ENCODE measurements around the gene CCDC14. TPM values are rescaled to one million over a fixed set of nuclear protein-coding genes. Genes with fewer than 3 reads are reported as not detected.

CCDC14 gene
- total and polyA plus RNA-seq, 2 experiments from 2014 or later, result 23.2 to 39.0 TPM

DNA sequence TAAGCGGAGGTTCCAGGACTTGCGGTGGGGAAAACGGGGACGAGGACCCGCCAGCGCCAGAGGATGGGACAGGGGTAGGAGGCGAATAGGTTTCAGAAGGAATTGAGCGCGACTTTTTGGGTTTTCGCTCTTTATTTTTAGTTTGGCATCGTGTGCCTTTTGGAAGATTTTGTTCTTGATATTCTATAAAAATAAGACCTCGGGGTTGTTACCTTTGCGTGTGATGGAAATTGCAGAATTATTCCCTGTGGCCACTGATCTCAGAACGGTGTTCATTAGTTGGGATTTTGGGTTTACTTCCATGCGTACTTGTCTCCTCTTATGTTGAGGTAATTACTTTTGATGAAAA lies 453 bp upstream of the CCDC14 start:
- 5 to 6% methylated on average over 14 to 15 of the region's 15 CpGs for WGBS, 2 experiments (ENCODE audit: low coverage in 1 of 2, low lambda C conversion rate in 2 of 2, missing lambda C conversion rate in 2 of 2)
- H3K36me3 ChIP-seq (ENCODE audit: low read depth), result peaks cover under 1% of the 10 kb centered on the region; the same call in 1 of the 2 replicates
- H3K4me3 ChIP-seq, result peak overlapping the region; percentile 80
- peak overlapping the region; percentile 88 for H2AFZ ChIP-seq
- in situ Hi-C loops (cut with MboI), result no loop called here
- DNase-seq, result no peak
- H4K20me1 ChIP-seq (ENCODE audit: insufficient read depth), result no peaks in the 10 kb centered on the region
- peaks cover 38% of the 10 kb centered on the region for H3K79me2 ChIP-seq (ENCODE audit: insufficient read depth)
- H3F3A ChIP-seq (ENCODE audit: insufficient read depth), result no peaks in the 10 kb centered on the region
- TF ChIP-seq EZH2phosphoT487 (IDR thresholded peaks at IDR 0.05; ENCODE audit: insufficient read depth, low read depth) (no peak), EZH2 (IDR thresholded peaks at IDR 0.05; ENCODE audit: insufficient read depth, poor library complexity, severe bottlenecking) (no peak)
- H3K9me2 ChIP-seq (ENCODE audit: insufficient read depth), result no peaks in the 10 kb centered on the region
- no peaks in the 10 kb centered on the region for H3K27me3 ChIP-seq (replicated peaks; ENCODE audit: insufficient read depth)
- H3K4me1 ChIP-seq (ENCODE audit: insufficient read depth), result peaks cover 24% of the 10 kb centered on the region
- H3K4me2 ChIP-seq (ENCODE audit: unreplicated experiment), result peak overlapping the region; percentile 79
- peak overlapping the region; percentile 83 for H3K9ac ChIP-seq
- H3K27ac ChIP-seq, result peak overlapping the region; percentile 51
- no peaks in the 10 kb centered on the region for H3K9me3 ChIP-seq (ENCODE audit: low read depth)

DNA sequence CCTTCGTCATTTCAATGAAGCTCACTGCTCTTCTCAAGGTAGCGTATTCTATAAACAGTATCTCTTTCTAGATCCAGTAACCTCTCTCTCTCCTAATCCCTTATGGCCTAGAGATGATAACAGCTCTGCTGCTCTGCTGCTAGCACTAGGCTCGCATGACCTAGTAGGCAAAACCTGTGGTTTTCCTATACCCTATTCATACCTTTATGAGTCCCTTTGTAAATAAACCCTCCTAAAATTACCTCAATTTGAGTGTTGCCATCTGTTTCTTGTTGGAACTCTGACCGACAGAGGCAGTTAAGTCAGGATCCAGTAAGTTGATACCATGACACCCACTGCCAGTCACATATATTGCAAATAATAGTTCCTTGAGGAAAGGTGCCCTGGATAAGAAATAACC lies 7.3 kb downstream of the CCDC14 start:
- Histone ChIP-seq H3K79me2 (ENCODE audit: insufficient read depth) (peaks cover 18% of the 10 kb centered on the region), H3K9me2 (ENCODE audit: insufficient read depth) (no peaks in the 10 kb centered on the region), H3F3A (ENCODE audit: insufficient read depth) (peaks cover 41% of the 10 kb centered on the region), H2AFZ (no peak overlapping the region), H4K20me1 (ENCODE audit: insufficient read depth) (no peaks in the 10 kb centered on the region), H3K9me3 (ENCODE audit: low read depth) (no peaks in the 10 kb centered on the region), H3K4me1 (ENCODE audit: insufficient read depth) (peaks cover 45% of the 10 kb centered on the region), H3K4me2 (ENCODE audit: unreplicated experiment) (no peak overlapping the region), H3K36me3 (ENCODE audit: low read depth) (peaks cover 26% of the 10 kb centered on the region), H3K4me3 (no peak overlapping the region), H3K9ac (no peak overlapping the region), H3K27me3 (replicated peaks; ENCODE audit: insufficient read depth) (no peaks in the 10 kb centered on the region), H3K27ac (no peak overlapping the region)
- in situ Hi-C loops (cut with MboI), result no loop called here
- TF ChIP-seq EZH2 (IDR thresholded peaks at IDR 0.05; ENCODE audit: insufficient read depth, poor library complexity, severe bottlenecking), result no peak
- 98 to 99% methylated on average over 4 of the region's 4 CpGs for WGBS, 2 experiments (ENCODE audit: low coverage in 1 of 2, low lambda C conversion rate in 2 of 2, missing lambda C conversion rate in 2 of 2)
- DNase-seq, result no peak

DNA sequence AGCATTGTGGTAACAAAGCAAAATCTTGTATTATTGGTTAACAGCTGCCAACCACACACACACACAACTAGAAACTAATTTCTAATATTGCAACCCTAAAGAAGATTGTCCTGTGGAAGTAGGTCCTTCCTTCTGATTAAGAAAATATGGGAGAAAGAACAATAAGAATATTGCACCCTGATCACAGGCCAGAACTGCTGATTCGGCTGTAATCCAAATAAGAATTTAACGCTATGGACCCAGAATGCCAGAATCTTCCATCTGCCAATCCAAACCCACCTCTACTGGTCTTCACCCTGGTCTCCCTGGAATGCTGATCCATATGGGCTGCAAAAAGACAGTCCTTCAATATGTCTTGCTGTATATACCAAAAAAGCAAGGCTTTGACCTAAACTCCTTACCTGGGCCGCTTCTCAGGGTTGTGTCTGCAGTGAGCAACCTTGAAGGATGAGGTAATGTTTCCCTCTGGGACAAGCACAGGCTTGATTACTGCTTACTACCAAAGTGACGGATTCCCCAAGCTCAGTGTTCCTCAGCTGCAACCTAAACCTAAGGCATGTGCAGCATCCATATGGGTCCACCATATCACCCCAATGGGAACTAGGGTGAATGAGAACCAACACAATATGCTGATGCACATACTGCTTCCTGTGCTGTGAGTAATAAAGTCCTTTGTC lies 8.0 kb downstream of the CCDC14 start:
- Histone ChIP-seq H3K27ac (no peak overlapping the region), H3K79me2 (ENCODE audit: insufficient read depth) (peaks cover 11% of the 10 kb centered on the region), H4K20me1 (ENCODE audit: insufficient read depth) (no peaks in the 10 kb centered on the region), H3K9ac (no peak overlapping the region), H3K4me2 (ENCODE audit: unreplicated experiment) (no peak overlapping the region), H3K4me3 (no peak overlapping the region), H2AFZ (no peak overlapping the region), H3K36me3 (ENCODE audit: low read depth) (peaks cover 31% of the 10 kb centered on the region), H3K9me3 (ENCODE audit: low read depth) (no peaks in the 10 kb centered on the region), H3K9me2 (ENCODE audit: insufficient read depth) (no peaks in the 10 kb centered on the region), H3F3A (ENCODE audit: insufficient read depth) (peaks cover 43% of the 10 kb centered on the region), H3K27me3 (replicated peaks; ENCODE audit: insufficient read depth) (no peaks in the 10 kb centered on the region), H3K4me1 (ENCODE audit: insufficient read depth) (peaks cover 40% of the 10 kb centered on the region)
- TF ChIP-seq EZH2 (IDR thresholded peaks at IDR 0.05; ENCODE audit: insufficient read depth, poor library complexity, severe bottlenecking) (no peak), EZH2phosphoT487 (IDR thresholded peaks at IDR 0.05; ENCODE audit: insufficient read depth, low read depth) (no peak)
- 86 to 89% methylated on average over 4 of the region's 4 CpGs for WGBS, 2 experiments (ENCODE audit: low coverage in 1 of 2, low lambda C conversion rate in 2 of 2, missing lambda C conversion rate in 2 of 2)
- in situ Hi-C loops (cut with MboI), result no loop called here
- no peak for DNase-seq

DNA sequence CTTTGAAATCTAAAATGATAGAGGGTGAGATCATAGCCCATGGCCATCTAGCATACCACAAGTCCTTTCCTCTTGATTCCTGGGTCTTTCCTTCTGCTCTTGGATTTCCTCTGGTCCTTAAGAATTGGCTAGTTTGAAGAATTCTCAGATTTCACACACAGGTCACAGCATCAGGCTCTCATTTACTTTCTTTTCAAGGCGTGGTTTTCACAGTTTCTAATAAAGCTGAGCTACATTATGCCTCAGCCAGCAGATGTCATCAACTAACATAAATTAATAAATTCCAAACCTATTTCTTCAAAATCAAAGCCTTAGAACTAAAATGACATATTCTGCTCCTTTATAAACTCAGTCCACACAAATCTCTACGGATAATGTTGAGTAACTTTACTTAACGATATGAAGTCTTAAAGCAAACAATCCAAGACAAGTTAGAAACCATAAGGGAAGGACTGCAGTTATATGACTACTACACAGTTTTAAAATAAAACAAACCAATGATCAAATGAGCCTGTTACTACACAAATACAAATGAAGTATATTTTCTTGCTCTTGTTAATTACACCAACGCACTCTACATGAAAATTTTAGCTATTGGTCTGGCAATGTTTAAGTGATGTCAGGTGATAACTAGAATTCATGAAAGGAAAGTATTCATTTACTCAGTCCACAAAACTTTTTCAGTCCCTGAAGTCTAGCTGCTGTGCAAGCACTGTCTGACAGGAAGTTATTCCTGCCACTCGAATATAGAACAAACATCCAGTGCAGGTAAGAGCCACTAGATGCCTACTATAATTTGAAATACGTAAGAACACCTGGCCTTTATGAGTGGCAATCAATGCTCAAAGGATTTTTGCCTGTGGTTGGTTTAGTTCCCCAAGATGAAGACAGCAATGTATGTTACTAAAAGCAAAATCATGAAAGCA lies 9.2 kb downstream of the CCDC14 start:
- H3K79me2 ChIP-seq (ENCODE audit: insufficient read depth), result peaks cover under 1% of the 10 kb centered on the region; the same call in 1 of the 2 replicates
- no peak for TF ChIP-seq EZH2phosphoT487 (IDR thresholded peaks at IDR 0.05; ENCODE audit: insufficient read depth, low read depth)
- no peak for TF ChIP-seq EZH2 (IDR thresholded peaks at IDR 0.05; ENCODE audit: insufficient read depth, poor library complexity, severe bottlenecking)
- peak overlapping the region; percentile 35 for H2AFZ ChIP-seq
- peak; percentile 50 for DNase-seq
- H3K4me2 ChIP-seq (ENCODE audit: unreplicated experiment), result peak overlapping the region; percentile 57
- WGBS, 2 experiments (ENCODE audit: low coverage in 1 of 2, low lambda C conversion rate in 2 of 2, missing lambda C conversion rate in 2 of 2), result 34 to 37% methylated on average over 6 of the region's 6 CpGs
- peaks cover 43% of the 10 kb centered on the region for H3F3A ChIP-seq (ENCODE audit: insufficient read depth)
- H3K4me1 ChIP-seq (ENCODE audit: insufficient read depth), result peaks cover 44% of the 10 kb centered on the region
- no peaks in the 10 kb centered on the region for H3K9me3 ChIP-seq (ENCODE audit: low read depth)
- no peaks in the 10 kb centered on the region for H4K20me1 ChIP-seq (ENCODE audit: insufficient read depth)
- peak overlapping the region; percentile 42 for H3K4me3 ChIP-seq
- peak overlapping the region; percentile 36 for H3K27ac ChIP-seq
- peaks cover 34% of the 10 kb centered on the region for H3K36me3 ChIP-seq (ENCODE audit: low read depth)
- H3K9me2 ChIP-seq (ENCODE audit: insufficient read depth), result no peaks in the 10 kb centered on the region
- in situ Hi-C loops (cut with MboI), result no loop called here
- no peak overlapping the region for H3K9ac ChIP-seq
- no peaks in the 10 kb centered on the region for H3K27me3 ChIP-seq (replicated peaks; ENCODE audit: insufficient read depth)

All from GM23248 (cell line).